PC-3 (cell line): Measurements from ENCODE around the gene HIC1. TPM values are rescaled to one million over a fixed set of nuclear protein-coding genes. Genes with fewer than 3 reads are reported as not detected.

Source experiments
- ATAC-seq: fragments of 200-7000 bp; cut with Tn5 transposase; 2 replicates; pipeline ENCODE4 v1.9.1; 2020; ENCODE audit warnings: mild to moderate bottlenecking, moderate library complexity
- BruUV-seq: library from RNA; stranded (reverse); fragments of 400-500 nt; replicated peaks from 2 replicates; lab custom pipeline; 2021; lab: Mats Ljungman, UMichigan
- CTCF ChIA-PET: fragments of 300-600 bp; sonication (Branson Sonifier 250); formaldehyde crosslinking; loops from one replicate; lab custom pipeline; 2022; ENCODE audit warnings: antibody characterized with exemption; lab: Charles Lee
- POLR2A ChIA-PET: fragments of 300-600 bp; sonication (Branson Sonifier 250); formaldehyde crosslinking; loops from one replicate; lab custom pipeline; 2022; ENCODE audit warnings: antibody characterized with exemption; ENCODE audit not compliant: unreplicated experiment; lab: Charles Lee
- DNase-seq: peaks from one replicate; pipeline ENCODE4 v3.0.0-alpha.2; 2015
- H2AFZ ChIP-seq: fragments of 300-600 bp; sonication (generic); 2 replicates; pipeline ENCODE4 v1.6.0; 2016; ENCODE audit warnings: antibody characterized with exemption, low read length
- H3F3A ChIP-seq: fragments of 300-600 bp; sonication (generic); one replicate; pipeline ENCODE4 v1.6.0; 2017; ENCODE audit warnings: antibody characterized with exemption, low read length, control low read depth, mild to moderate bottlenecking; ENCODE audit not compliant: unreplicated experiment
- H3K27ac ChIP-seq: fragments of 300-600 bp; sonication (generic); 2 replicates; pipeline ENCODE4 v1.5.1; 2016; ENCODE audit warnings: mild to moderate bottlenecking, low read length
- H3K27me3 ChIP-seq: fragments of 300-600 bp; sonication (generic); 2 replicates; pipeline ENCODE4 v1.6.1; 2016; ENCODE audit warnings: low read length, mixed read lengths
- H3K36me3 ChIP-seq: fragments of 300-600 bp; sonication (generic); 2 replicates; pipeline ENCODE4 v1.6.1; 2016; ENCODE audit warnings: low read depth, mixed run types, low read length, mixed read lengths
- H3K4me1 ChIP-seq: fragments of 300-600 bp; sonication (generic); 2 replicates; pipeline ENCODE4 v1.5.1; 2016; ENCODE audit warnings: low read length; ENCODE audit not compliant: insufficient read depth
- H3K4me2 ChIP-seq: fragments of 300-600 bp; sonication (generic); 2 replicates; pipeline ENCODE4 v1.6.0; 2016; ENCODE audit warnings: low read length
- H3K4me3 ChIP-seq: fragments of 300-600 bp; sonication (generic); 2 replicates; pipeline ENCODE4 v1.5.1; 2016; ENCODE audit warnings: mild to moderate bottlenecking, low read length, mixed read lengths
- H3K79me2 ChIP-seq: fragments of 300-600 bp; sonication (generic); 2 replicates; pipeline ENCODE4 v1.6.1; 2017; ENCODE audit warnings: low read length, mixed read lengths
- H3K9ac ChIP-seq: fragments of 300-600 bp; sonication (generic); 2 replicates; pipeline ENCODE4 v1.6.0; 2016; ENCODE audit warnings: mild to moderate bottlenecking, low read length
- H3K9me2 ChIP-seq: fragments of 300-600 bp; sonication (generic); replicated peaks from 2 replicates; pipeline ENCODE4 v1.6.1; 2016; ENCODE audit warnings: mixed run types, low read length, mixed read lengths
- H3K9me3 ChIP-seq: fragments of 300-600 bp; sonication (generic); 2 replicates; pipeline ENCODE4 v1.6.1; 2016; ENCODE audit warnings: low read length, mixed read lengths
- H4K20me1 ChIP-seq: fragments of 300-600 bp; sonication (generic); 2 replicates; pipeline ENCODE4 v1.6.1; 2016; ENCODE audit warnings: low read length, mixed read lengths
- CTCF ChIP-seq: fragments of 300-600 bp; sonication (generic); conservative IDR thresholded peaks from 2 replicates; pipeline ENCODE4 v1.5.1; 2017; ENCODE audit warnings: antibody characterized with exemption, low read depth, mild to moderate bottlenecking, low read length
- EZH2 ChIP-seq: fragments of 300-600 bp; sonication (generic); IDR thresholded peaks from one replicate; pipeline ENCODE4 v1.6.1; 2017; ENCODE audit warnings: antibody characterized with exemption, mild to moderate bottlenecking, low read length; ENCODE audit not compliant: unreplicated experiment
- EZH2phosphoT487 ChIP-seq: fragments of 300-600 bp; sonication (generic); IDR thresholded peaks from 2 replicates; pipeline ENCODE4 v1.6.1; 2018; ENCODE audit warnings: mild to moderate bottlenecking, antibody characterized with exemption, low read length, borderline replicate concordance
- intact Hi-C: fragments of 100-400 bp; cut with micrococcal nuclease; formaldehyde crosslinking; loops from 2 replicates; pipeline ENCODE4 v1.9.0; 2023
- total RNA-seq: library from RNA; depleted of rRNA; stranded (reverse); fragments of >200 nt; gene quantifications from 2 replicates; pipeline ENCODE4 v1.2.3, GENCODE V29; 2014

HIC1 gene
- total RNA-seq, 1 experiment from 2014 or later = 4.4 TPM

DNA sequence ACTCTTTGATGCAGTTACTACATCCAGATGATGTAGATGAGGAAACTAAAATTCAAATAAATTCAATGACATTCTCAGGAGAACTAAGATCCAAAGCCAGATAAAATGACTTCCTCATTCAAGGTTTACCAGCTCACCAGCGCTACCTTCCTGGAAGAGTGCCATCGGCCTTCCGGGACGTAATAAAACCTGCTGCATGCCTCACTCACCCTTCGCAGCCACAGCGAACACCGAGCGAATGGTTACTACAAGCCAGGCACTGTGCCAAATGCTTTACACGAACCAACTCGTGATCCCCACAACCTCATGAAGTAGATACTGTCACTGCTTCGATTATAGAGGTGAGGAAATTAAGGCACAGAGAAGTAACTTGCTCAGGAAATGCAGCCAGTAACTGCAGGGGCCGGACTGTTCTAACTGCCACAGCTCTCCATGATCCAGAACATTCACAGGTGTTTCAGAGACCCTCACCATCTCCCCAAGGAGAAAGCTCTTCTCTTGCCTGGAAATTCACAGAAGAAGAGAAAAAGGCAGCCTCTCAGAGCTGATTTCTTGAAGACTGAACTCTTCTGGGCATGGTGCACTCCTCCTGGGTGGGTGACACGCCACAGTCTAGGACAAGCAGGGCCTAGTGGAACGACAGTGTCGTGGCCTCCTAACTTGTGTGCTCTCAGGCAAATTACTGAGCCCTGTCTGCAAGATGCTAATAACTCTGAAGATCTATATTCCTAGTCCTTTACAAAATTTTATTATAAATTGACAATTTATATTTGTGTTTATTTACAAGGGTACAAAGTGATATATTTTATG is 46.8 kb downstream of the HIC1 start:
- POLR2A ChIA-PET = no interaction called here

DNA sequence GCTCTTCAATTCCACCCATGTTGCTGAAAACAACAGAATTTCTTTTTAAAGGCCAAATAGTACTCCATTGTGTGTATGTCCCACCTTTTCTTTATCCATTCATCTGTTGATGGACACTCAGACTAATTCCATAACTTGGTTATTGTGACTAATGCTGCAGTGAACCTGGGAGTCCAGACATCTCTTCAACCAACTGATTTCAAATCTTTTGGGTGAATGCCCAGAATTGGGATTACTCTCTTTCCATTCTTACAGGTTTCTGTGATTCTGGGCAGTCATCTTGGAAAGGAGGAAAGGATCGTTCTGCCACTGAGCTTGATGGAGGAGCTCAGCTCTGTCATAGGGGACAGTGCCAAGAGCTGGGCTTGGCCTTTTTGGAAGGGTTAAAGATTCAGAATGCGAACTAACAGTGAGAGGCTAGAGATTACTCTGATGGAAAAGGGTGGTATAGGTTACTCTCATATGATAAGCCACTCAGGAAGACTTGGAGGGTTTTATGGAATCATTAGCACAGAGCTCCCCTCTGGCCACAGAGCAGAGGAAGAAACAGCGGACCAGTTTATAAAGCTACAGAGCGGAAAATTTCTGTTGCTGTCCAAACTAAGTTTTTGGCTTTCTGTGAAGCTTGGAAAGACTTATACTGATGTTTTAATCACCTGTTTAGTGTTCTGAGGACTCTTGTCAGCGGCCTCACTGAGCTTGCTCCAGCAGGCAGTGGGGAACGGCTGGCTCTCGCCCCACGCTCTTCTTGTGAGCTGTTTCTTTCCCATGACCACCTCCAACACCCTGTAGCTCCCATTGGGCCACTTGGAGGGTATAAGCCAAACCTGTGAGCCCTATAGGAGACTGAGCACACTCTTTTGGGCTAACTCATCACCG is 48.3 kb downstream of the HIC1 start:
- intact Hi-C loops = no loop called here
- no peaks in the 10 kb centered on the region for H3K36me3 ChIP-seq
- no peak overlapping the region for H3K9ac ChIP-seq
- H3K4me2 ChIP-seq = no peak overlapping the region
- no TSS peak for BruUV-seq
- H2AFZ ChIP-seq = no peak overlapping the region
- ChIA-PET CTCF (no interaction called here), POLR2A (interaction anchor here (0.6 to 0.7 kb wide), 2 partner anchors 42 to 69 kb away, joined by 4 to 10 read pairs; no protein-coding TSS in a partner anchor)
- no peaks in the 10 kb centered on the region for H3K9me3 ChIP-seq
- H3K79me2 ChIP-seq = no peaks in the 10 kb centered on the region
- peaks cover 26% of the 10 kb centered on the region for H3K4me1 ChIP-seq
- peak; percentile 70 for ATAC-seq
- no peaks in the 10 kb centered on the region for H4K20me1 ChIP-seq
- H3K27me3 ChIP-seq = no peaks in the 10 kb centered on the region
- H3K9me2 ChIP-seq = no peaks in the 10 kb centered on the region
- H3F3A ChIP-seq = no peaks in the 10 kb centered on the region
- TF ChIP-seq EZH2 = no peak
- TF ChIP-seq EZH2phosphoT487 = no peak
- TF ChIP-seq CTCF = no peak
- peak overlapping the region; percentile 47 for H3K27ac ChIP-seq
- DNase-seq = peak; percentile 83
- H3K4me3 ChIP-seq = no peak overlapping the region

More for the DNA sequence above, 46.8 kb downstream of the HIC1 start:
- Histone ChIP-seq H3K9ac (0 out of 2 replicates have a peak overlapping the region, but pooled peaks have one; percentile 27), H3K27ac (peak overlapping the region; percentile 67), H3K4me3 (no peak overlapping the region), H3K9me3 (no peaks in the 10 kb centered on the region), H2AFZ (no peak overlapping the region), H3K4me1 (peaks cover 26% of the 10 kb centered on the region), H3K9me2 (no peaks in the 10 kb centered on the region), H3K27me3 (no peaks in the 10 kb centered on the region), H4K20me1 (no peaks in the 10 kb centered on the region), H3K36me3 (no peaks in the 10 kb centered on the region), H3F3A (no peaks in the 10 kb centered on the region), H3K79me2 (no peaks in the 10 kb centered on the region), H3K4me2 (peak overlapping the region; percentile 52)
- BruUV-seq = no TSS peak
- DNase-seq = peak; percentile 94
- CTCF ChIA-PET = interaction anchor here (0.6 kb wide), 1 partner anchor 109 kb away, joined by 3 read pairs; no protein-coding TSS in a partner anchor
- intact Hi-C loops = no loop called here
- peak; percentile 84 for ATAC-seq
- TF ChIP-seq EZH2phosphoT487 (no peak), EZH2 (no peak), CTCF (no peak)
